ENCODE results near the gene BCL3. TPM values are rescaled to one million over a fixed set of nuclear protein-coding genes. Genes with fewer than 3 reads are reported as not detected.

The BCL3 gene
- total and polyA plus RNA-seq, 2 of the 13 experiments (the other 11 are each of a cell fraction or from before 2014, with no cell fraction given), result 2.3 to 4.0 TPM

- TF ChIP-seq NFAT5 (CRISPR knock-in tag; IDR thresholded peaks at IDR 0.05) (no peak), GMEB2 (CRISPR knock-in tag; IDR thresholded peaks at IDR 0.05; ENCODE audit: low read depth) (no peak), ZNF616 (CRISPR knock-in tag; IDR thresholded peaks at IDR 0.05; ENCODE audit: low read depth) (no peak), TBP (CRISPR knock-in tag; IDR thresholded peaks at IDR 0.05) (no peak), FOXO4 (CRISPR knock-in tag; conservative IDR thresholded peaks at IDR 0.05) (no peak), AHDC1 (CRISPR knock-in tag; IDR thresholded peaks at IDR 0.05; ENCODE audit: borderline replicate concordance) (no peak), ZNF761 (CRISPR knock-in tag; conservative IDR thresholded peaks at IDR 0.05) (no peak), ZFP1 (CRISPR knock-in tag; IDR thresholded peaks at IDR 0.05) (no peak), TBX2 (CRISPR knock-in tag; IDR thresholded peaks at IDR 0.05; ENCODE audit: borderline replicate concordance) (peak; percentile 39; the same call in 1 of the 2 replicates), PITX1 (CRISPR knock-in tag; IDR thresholded peaks at IDR 0.05) (no peak; the same call in 1 of the 2 replicates), HNF1A (IDR thresholded peaks at IDR 0.05; ENCODE audit: low read depth) (no peak), HNF1A (CRISPR knock-in tag; IDR thresholded peaks at IDR 0.05; ENCODE audit: borderline replicate concordance) (no peak)
Measured at GRCh38 chr19:44723952-44724319, 24.6 kb upstream of the BCL3 start (continued).
